Measurements from ENCODE around the gene NAGK. TPM values are rescaled to one million over a fixed set of nuclear protein-coding genes. Genes with fewer than 3 reads are reported as not detected.

The NAGK gene
- total and polyA plus RNA-seq, 2 donors (not counting 1 experiment from before 2014, with no cell fraction given): 50.4 to 136 TPM

GRCh38 chr2:71113843-71114242 lies 45.4 kb downstream of the NAGK start:
- H3K9ac ChIP-seq (ENCODE audit: insufficient read depth, low read length): no peak overlapping the region
- TF ChIP-seq EZH2 (IDR thresholded peaks at IDR 0.05; ENCODE audit: low read length, missing control alignments) (no peak), CTCF (conservative IDR thresholded peaks at IDR 0.05 in 1 of 2, IDR thresholded peaks at IDR 0.05 in 1 of 2; ENCODE audit: low read depth in 1 of 2, low read length in 2 of 2) (no peak)

GRCh38 chr2:71117063-71117462 lies 48.6 kb downstream of the NAGK start:
- H3K36me3 ChIP-seq (ENCODE audit: control insufficient read depth, insufficient read depth, low read length): peaks cover 4% of the 10 kb centered on the region
- no peak overlapping the region for H3K4me3 ChIP-seq (replicated peaks in 1 of 4; ENCODE audit: control extremely low read depth in 1 of 4, insufficient read depth in 1 of 4, low read depth in 3 of 4, low read length in 4 of 4)
- no peaks in the 10 kb centered on the region for H3K27me3 ChIP-seq (ENCODE audit: control insufficient read depth, insufficient read depth, low read length)

More at GRCh38 chr2:71113843-71114242, 45.4 kb downstream of the NAGK start:
- Histone ChIP-seq H4K20me1 (ENCODE audit: control insufficient read depth, extremely low read depth, insufficient read depth, low read length) (no peaks in the 10 kb centered on the region), H3K36me3 (ENCODE audit: control insufficient read depth, insufficient read depth, low read length) (peaks cover 4% of the 10 kb centered on the region), H2AFZ (ENCODE audit: low read length) (no peak overlapping the region), H3K4me3 (replicated peaks in 1 of 4; ENCODE audit: control extremely low read depth in 1 of 4, insufficient read depth in 1 of 4, low read depth in 3 of 4, low read length in 4 of 4) (no peak overlapping the region), H3K4me1 (ENCODE audit: control insufficient read depth, extremely low read depth, insufficient read depth, low read length) (no peaks in the 10 kb centered on the region), H3K4me2 (ENCODE audit: extremely low read depth, insufficient read depth, low read length) (no peak overlapping the region), H3K79me2 (ENCODE audit: control insufficient read depth, insufficient read depth, low read length) (no peaks in the 10 kb centered on the region), H3K27me3 (ENCODE audit: control insufficient read depth, insufficient read depth, low read length) (no peaks in the 10 kb centered on the region), H3K9me3 (ENCODE audit: control insufficient read depth, insufficient read depth, low read depth, low read length) (no peaks in the 10 kb centered on the region), H3K27ac (ENCODE audit: insufficient read depth, low read length) (no peak overlapping the region)
- no peak for DNase-seq (ENCODE audit: low read depth in 2 of 2)

GRCh38 chr2:71120195-71120594 lies 51.7 kb downstream of the NAGK start:
- Histone ChIP-seq H2AFZ (ENCODE audit: low read length) (no peak overlapping the region), H3K27me3 (ENCODE audit: control insufficient read depth, insufficient read depth, low read length) (no peaks in the 10 kb centered on the region), H3K4me3 (replicated peaks in 1 of 4; ENCODE audit: control extremely low read depth in 1 of 4, insufficient read depth in 1 of 4, low read depth in 3 of 4, low read length in 4 of 4) (no peak overlapping the region), H3K9ac (ENCODE audit: insufficient read depth, low read length) (no peak overlapping the region), H3K27ac (ENCODE audit: insufficient read depth, low read length) (no peak overlapping the region), H3K36me3 (ENCODE audit: control insufficient read depth, insufficient read depth, low read length) (peaks cover 4% of the 10 kb centered on the region), H3K79me2 (ENCODE audit: control insufficient read depth, insufficient read depth, low read length) (no peaks in the 10 kb centered on the region), H3K4me2 (ENCODE audit: extremely low read depth, insufficient read depth, low read length) (no peak overlapping the region), H4K20me1 (ENCODE audit: control insufficient read depth, extremely low read depth, insufficient read depth, low read length) (no peaks in the 10 kb centered on the region), H3K9me3 (ENCODE audit: control insufficient read depth, insufficient read depth, low read depth, low read length) (no peaks in the 10 kb centered on the region), H3K4me1 (ENCODE audit: control insufficient read depth, extremely low read depth, insufficient read depth, low read length) (no peaks in the 10 kb centered on the region)
- no peak for DNase-seq (ENCODE audit: low read depth in 2 of 2)
- TF ChIP-seq CTCF (conservative IDR thresholded peaks at IDR 0.05 in 1 of 2, IDR thresholded peaks at IDR 0.05 in 1 of 2; ENCODE audit: low read depth in 1 of 2, low read length in 2 of 2) (no peak), EZH2 (IDR thresholded peaks at IDR 0.05; ENCODE audit: low read length, missing control alignments) (no peak)

More at GRCh38 chr2:71117063-71117462, 48.6 kb downstream of the NAGK start:
- Histone ChIP-seq H3K9ac (ENCODE audit: insufficient read depth, low read length) (no peak overlapping the region), H3K79me2 (ENCODE audit: control insufficient read depth, insufficient read depth, low read length) (no peaks in the 10 kb centered on the region), H3K9me3 (ENCODE audit: control insufficient read depth, insufficient read depth, low read depth, low read length) (no peaks in the 10 kb centered on the region), H2AFZ (ENCODE audit: low read length) (no peak overlapping the region), H3K27ac (ENCODE audit: insufficient read depth, low read length) (no peak overlapping the region), H3K4me1 (ENCODE audit: control insufficient read depth, extremely low read depth, insufficient read depth, low read length) (no peaks in the 10 kb centered on the region), H4K20me1 (ENCODE audit: control insufficient read depth, extremely low read depth, insufficient read depth, low read length) (no peaks in the 10 kb centered on the region), H3K4me2 (ENCODE audit: extremely low read depth, insufficient read depth, low read length) (no peak overlapping the region)
- TF ChIP-seq EZH2 (IDR thresholded peaks at IDR 0.05; ENCODE audit: low read length, missing control alignments): no peak
- no peak for TF ChIP-seq CTCF (conservative IDR thresholded peaks at IDR 0.05 in 1 of 2, IDR thresholded peaks at IDR 0.05 in 1 of 2; ENCODE audit: low read depth in 1 of 2, low read length in 2 of 2)
- no peak for DNase-seq (ENCODE audit: low read depth in 2 of 2)

Data from fibroblast of lung (primary cell).